Epithelial cell of proximal tubule (primary cell): Measurements from ENCODE around the gene RTP5. TPM values are rescaled to one million over a fixed set of nuclear protein-coding genes. Genes with fewer than 3 reads are reported as not detected.

Experiments used
- DNase-seq: peaks from one replicate; pipeline ENCODE4 v3.0.0-alpha.2; 2011; ENCODE audit warnings: low read depth
- H3K4me3 ChIP-seq: 2 replicates; pipeline ENCODE4 v1.5.1; 2011; ENCODE audit warnings: low read depth, mild to moderate bottlenecking, low read length
- CTCF ChIP-seq: conservative IDR thresholded peaks from 2 replicates; pipeline ENCODE4 v1.5.1; 2012; ENCODE audit warnings: low read depth, mild to moderate bottlenecking, low read length
- total RNA-seq: library from RNA; depleted of rRNA; stranded (reverse); fragments of >200 nt; gene quantifications from 2 replicates; pipeline ENCODE4 v1.2.3, GENCODE V29; 2015

RTP5 gene
- total RNA-seq, 1 donor from 2014 or later: not detected

- DNase-seq: no peak
Observed at GRCh38 chr2:241880311-241881073, 11.0 kb downstream of the RTP5 start.

GRCh38 chr2:241882091-241882625 lies 12.6 kb downstream of the RTP5 start:
- peak overlapping the region; percentile 59 for H3K4me3 ChIP-seq
- no peak for TF ChIP-seq CTCF
- DNase-seq: no peak

More at GRCh38 chr2:241880311-241881073, 11.0 kb downstream of the RTP5 start:
- peak overlapping the region; percentile 59 for H3K4me3 ChIP-seq
- no peak for TF ChIP-seq CTCF

- no peak for DNase-seq
- TF ChIP-seq CTCF: no peak
- no peak overlapping the region for H3K4me3 ChIP-seq
Observed at GRCh38 chr2:241884951-241885290, 15.4 kb downstream of the RTP5 start.

DNA sequence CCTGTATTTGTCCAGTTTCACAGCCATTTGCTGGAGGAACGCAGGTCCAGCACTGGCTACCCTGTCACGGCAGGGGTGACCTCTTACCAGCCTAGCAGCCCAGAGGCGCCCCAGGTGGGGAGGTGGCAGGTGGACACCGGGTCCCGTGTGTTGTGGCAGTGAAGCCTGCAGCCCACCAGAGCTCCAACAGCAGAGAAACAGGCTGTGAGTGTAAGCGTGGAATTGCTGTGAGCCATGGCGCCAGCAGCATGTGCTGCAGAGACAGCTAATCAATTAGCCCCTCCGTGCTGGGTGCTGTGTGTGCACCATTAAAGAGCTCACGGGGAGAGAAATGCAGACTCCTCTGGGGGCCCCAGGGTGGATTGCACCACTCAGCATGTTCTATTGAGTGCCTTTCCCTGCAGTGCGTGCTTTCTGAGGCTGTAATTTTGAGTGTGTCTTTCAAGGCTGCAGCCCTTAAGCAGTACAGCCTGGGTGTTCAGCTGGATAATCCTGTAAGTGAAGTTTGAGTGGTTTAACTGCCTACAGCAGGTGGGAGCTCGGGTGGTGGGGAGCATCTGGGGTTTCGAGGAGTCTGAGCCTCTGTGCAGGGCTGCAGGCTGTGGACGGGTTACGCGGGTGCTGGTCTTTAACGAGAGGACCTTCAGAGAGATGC lies 15.9 kb downstream of the RTP5 start:
- no peak for TF ChIP-seq CTCF
- no peak for DNase-seq
- no peak overlapping the region for H3K4me3 ChIP-seq

DNA sequence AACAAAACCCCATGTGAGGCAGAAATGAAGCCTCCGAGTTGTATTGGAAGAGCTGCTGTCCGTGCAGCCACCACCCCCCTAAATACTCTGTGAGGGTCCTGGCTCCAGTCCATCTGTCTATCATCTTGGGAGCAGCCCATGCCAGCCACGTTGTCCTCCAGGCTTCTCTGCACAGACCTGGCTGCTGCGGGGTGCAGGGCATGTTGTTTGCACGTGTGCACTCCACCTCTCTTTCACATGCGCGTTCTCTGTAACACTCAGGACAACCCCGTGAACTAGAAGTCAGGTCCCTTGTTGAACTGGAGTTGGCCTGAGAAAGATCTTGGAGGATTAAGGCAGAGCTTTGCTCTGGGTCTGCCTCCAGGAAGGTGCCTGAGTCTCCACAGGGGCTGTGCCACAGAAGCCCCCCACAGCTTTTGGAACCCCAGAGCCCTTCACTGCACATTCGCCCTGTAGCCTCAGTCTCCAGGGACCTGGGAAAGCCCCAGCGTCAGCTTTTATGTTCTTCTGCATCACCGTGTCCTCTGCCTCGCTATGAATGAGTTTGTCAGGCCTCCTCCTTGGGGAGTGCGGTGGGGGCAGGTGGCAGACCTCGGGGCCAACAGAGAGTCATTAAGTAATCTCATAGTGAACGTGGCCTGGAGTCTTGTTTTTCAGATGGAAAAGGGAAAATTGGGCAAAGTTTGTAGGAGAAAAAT lies 16.6 kb downstream of the RTP5 start:
- no peak for TF ChIP-seq CTCF
- no peak overlapping the region for H3K4me3 ChIP-seq
- no peak for DNase-seq

GRCh38 chr2:241886840-241887447 lies 17.4 kb downstream of the RTP5 start:
- no peak overlapping the region for H3K4me3 ChIP-seq
- no peak for TF ChIP-seq CTCF
- DNase-seq: no peak
